HG02943 (cell line): ENCODE measurements around the gene DOCK9.

Experiments
- ATAC-seq: cut with Tn5 transposase; IDR thresholded peaks from one replicate; pipeline ENCODE4 v1.9.1; 2021; ENCODE audit warnings: mild to moderate bottlenecking, low read depth, moderate library complexity; ENCODE audit not compliant: unreplicated experiment

DOCK9 gene

DNA sequence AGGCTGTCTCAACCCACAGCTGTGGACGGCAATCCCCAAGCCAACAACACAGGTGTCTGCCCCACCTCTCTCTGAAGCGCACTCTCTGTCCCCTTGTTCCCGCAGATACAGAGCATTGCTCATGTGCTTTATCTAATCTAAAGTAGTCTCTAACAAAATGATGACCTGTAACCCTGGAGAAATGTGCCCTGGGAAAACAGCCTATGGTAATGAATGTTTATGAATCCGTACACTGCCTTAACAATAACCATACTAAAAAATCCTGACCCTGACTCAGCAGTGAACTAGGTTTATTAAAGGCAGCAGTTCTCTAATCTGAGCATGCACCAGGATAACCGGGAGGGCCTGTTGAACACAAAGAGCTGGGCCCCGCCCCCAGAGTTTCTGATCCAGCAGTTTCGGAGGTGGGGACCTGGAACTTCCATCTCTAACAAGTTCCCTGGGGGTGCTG is 174.7 kb downstream of the DOCK9 start:
- no peak for ATAC-seq

- no peak for ATAC-seq
These were observed 175.3 kb downstream of the DOCK9 start for GRCh38 chr13:98802559-98802958.

GRCh38 chr13:98801626-98802418 is 176.0 kb downstream of the DOCK9 start:
- ATAC-seq: no peak

DNA sequence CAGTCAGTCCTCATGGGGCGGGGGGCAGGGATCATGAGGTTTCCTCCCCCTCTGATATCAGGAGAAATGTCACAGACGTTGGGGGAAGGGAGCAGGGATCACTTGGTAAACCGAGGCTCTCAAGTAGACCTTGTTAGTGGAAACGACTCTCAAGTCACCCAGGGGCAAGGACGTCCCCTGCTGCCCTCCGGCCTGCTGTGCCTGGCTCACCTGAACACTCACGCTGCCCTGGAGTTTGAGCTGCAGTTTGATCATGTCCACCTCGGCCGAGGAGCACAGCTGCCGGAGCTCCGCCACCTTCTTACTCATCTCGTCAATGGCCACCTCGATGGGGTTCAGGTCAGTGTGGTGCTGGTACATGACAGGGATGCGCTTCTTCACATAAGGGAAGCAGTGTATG is 177.8 kb downstream of the DOCK9 start:
- no peak for ATAC-seq

- ATAC-seq: no peak
These were observed 178.8 kb downstream of the DOCK9 start for GRCh38 chr13:98798849-98799645.

GRCh38 chr13:98797456-98797855 is 180.4 kb downstream of the DOCK9 start:
- no peak for ATAC-seq

GRCh38 chr13:98796798-98797197 is 181.1 kb downstream of the DOCK9 start:
- ATAC-seq: no peak

GRCh38 chr13:98796191-98796590 is 181.7 kb downstream of the DOCK9 start:
- no peak for ATAC-seq

GRCh38 chr13:98795220-98795619 is 182.6 kb downstream of the DOCK9 start:
- no peak for ATAC-seq

DNA sequence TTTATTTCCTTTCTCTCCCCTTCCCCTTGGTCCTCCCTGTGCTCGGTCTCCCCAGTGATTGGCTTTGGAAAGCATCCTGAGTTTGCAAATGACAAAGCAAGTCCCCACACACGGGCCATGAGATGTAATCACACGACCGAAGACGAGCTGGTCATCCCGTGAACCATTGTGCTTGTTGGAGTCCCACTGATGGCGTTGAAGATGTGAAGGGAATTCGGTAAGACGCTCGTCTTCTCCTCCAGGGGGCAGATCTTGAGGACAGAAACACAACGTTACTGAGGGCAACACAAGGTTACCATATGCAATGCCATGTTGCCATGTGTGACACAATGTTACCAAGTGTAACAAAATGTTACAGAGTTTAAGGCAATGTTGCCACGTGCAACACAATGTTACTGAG is 183.4 kb downstream of the DOCK9 start:
- ATAC-seq: no peak

DNA sequence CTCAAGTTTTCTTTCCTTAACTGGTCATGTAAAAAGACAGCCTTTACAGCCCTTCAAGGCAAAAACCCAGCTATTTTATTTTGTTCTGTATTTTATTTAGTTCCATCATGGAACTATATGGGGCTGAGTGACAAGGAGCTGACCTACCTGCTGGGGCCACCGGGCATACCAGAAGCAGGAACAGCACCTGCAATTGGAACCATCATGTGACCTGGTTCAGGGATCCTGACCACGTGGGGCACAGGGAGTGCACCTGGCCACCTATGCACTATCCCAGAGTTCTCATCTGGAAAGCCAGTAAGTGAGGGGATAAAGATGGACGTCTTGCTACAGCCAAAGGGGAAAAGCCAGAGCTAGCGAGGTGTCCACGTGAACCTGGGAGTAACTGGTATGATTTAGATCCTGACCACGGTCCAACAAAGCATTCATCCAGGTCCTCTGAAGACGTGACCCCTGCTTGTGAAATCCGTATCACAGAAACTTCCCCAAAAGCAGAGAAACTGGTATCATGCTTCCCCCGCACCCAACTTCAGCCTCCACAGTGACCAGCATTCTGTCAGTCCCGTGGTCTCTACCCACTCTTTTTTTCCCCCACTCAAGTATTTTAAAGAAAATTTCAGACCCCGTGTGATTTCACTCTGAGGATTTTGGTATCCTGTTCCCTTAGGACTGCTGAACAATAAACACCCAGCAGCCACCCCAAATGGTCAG is 184.9 kb downstream of the DOCK9 start:
- no peak for ATAC-seq

DNA sequence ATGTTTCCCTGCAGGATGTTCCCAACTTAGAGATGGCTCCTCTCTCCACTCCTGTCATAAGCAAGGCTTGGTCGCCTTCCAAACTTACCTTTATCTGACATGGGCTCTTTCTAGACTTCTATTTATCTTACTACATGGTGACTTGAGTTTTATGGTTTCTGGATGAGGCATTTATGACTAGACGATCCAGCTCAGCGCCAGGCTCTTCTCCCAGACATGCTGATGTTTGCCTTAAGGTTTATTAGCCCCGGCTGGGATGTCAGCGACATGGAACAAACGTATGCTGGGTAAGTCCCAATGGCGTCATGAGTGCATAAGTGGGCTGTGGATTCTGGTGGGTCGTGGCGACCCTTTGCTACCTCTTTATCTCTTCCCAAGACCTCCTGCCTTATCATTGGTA is 185.5 kb downstream of the DOCK9 start:
- ATAC-seq: no peak

- ATAC-seq: no peak
These were observed 186.3 kb downstream of the DOCK9 start for GRCh38 chr13:98791611-98792010.

DNA sequence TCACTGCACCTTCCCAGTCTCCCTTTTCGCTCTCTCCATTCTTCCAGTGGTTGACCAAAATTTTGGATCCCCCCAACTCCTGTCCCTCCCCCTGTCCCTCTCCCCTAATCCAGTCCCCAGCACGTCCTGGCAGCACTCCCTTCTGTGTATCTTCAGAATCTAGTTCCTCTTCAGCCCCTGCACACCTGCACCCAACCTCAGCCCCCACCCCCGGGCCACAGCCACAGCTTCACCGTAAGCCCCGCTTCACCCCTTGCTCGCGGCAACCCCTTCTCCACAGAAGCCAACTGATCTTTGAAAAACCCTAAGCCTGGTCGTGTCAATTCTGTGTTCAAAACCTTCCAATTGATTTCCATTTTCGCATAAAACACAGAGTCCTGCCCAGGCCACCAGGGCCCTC is 189.9 kb downstream of the DOCK9 start:
- ATAC-seq: no peak

DNA sequence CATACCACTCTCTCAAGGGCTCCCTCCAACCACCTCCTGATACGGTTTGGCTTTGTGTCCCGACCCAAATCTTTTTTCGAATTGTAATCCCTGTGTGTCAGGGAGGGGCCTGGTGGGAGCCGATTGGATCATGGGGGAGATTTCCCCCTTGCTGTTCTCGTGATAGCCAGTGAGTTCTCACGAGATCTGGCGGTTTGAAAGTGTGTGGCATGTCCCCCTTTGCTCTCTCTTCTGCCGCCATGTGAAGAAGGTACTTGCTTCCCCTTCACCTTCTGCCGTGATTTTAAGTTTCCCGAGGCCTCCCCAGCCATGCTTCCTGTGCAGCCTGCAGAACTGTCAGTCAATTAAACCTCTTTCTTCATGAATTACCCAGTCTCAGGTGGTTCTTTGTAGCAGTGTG is 190.7 kb downstream of the DOCK9 start:
- ATAC-seq: no peak

DNA sequence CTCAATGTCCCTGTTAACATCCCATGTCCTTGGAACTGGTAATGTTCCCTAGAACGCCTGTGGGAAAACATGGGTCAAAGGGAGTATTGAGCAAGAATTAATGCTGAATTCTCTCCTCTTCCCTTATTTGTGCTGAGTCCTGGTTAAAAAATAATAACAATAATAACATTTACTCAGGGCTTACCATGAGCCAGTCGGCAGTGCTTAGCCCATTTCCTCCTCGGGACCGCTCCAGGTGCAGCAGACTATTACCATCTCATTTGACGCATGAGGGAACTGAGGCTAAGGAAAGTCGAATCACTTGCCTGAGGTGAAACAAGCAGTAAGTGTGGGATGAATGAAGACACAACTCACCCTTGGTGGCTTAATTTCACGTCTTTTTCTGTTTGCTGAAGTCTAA is 191.8 kb downstream of the DOCK9 start:
- no peak for ATAC-seq

GRCh38 chr13:98785405-98785804 is 192.5 kb downstream of the DOCK9 start:
- no peak for ATAC-seq

DNA sequence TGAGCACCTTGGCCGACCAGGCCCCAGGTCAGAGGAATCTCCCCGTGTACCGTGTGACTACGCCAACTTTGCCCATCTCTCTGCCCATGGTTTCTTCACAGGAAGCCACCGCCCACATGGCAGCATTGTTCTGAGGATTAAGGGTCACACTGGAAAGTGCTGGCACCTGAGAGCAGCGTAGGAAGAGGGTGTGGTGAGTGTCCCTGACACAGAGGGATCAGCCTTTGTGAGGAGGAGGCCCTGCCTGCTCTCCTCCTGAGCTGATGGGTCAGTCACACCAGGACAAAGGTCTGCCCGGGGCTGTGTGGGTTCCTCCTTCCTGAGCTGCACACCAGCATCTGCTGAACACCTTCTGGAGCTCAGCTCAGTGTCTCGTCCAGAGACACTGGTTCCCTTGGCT is 193.2 kb downstream of the DOCK9 start:
- ATAC-seq: no peak

GRCh38 chr13:98783856-98784478 is 193.9 kb downstream of the DOCK9 start:
- no peak for ATAC-seq

- no peak for ATAC-seq
These were observed 195.2 kb downstream of the DOCK9 start for GRCh38 chr13:98782654-98783053.

GRCh38 chr13:98781905-98782304 is 196.0 kb downstream of the DOCK9 start:
- no peak for ATAC-seq
